OCI-LY3 (cell line): ENCODE measurements around the gene ZSCAN5C.

Experiments
- H2AFZ ChIP-seq: fragments of 200-600, 300-600 bp; shearing (Covaris generic); 2 replicates; pipeline ENCODE4 v1.6.0; 2014; ENCODE audit warnings: antibody characterized with exemption, low read depth, low read length
- H3K27ac ChIP-seq: fragments of 200-600, 300-600 bp; sonication (generic); 2 replicates; pipeline ENCODE4 v1.5.1; 2014; ENCODE audit warnings: mild to moderate bottlenecking, low read length, moderate library complexity, mixed read lengths
- H3K27me3 ChIP-seq: fragments of 200-600, 300-600 bp; sonication (generic); 2 replicates; pipeline ENCODE4 v1.6.1; 2014; ENCODE audit warnings: low read depth, low read length, mixed read lengths
- H3K36me3 ChIP-seq: fragments of 200-600, 300-600 bp; sonication (generic); replicated peaks from 2 replicates; pipeline ENCODE3; 2014; ENCODE audit warnings: low read depth, low read length, mixed read lengths
- H3K4me1 ChIP-seq: fragments of 300-600, 200-600 bp; sonication (generic); 2 replicates; pipeline ENCODE4 v1.6.1; 2014; ENCODE audit warnings: low read length, mixed read lengths
- H3K4me2 ChIP-seq: fragments of 200-600, 300-600 bp; sonication (generic); 2 replicates; pipeline ENCODE4 v1.6.1; 2014; ENCODE audit warnings: low read length, mixed read lengths
- H3K4me3 ChIP-seq: fragments of 300-600, 200-600 bp; sonication (generic); 2 replicates; pipeline ENCODE4 v1.5.1; 2014; ENCODE audit warnings: antibody characterized with exemption, mild to moderate bottlenecking, low read length, moderate library complexity
- H3K79me2 ChIP-seq: fragments of 300-600, 200-600 bp; shearing (Covaris generic); 2 replicates; pipeline ENCODE4 v1.6.1; 2014; ENCODE audit warnings: mild to moderate bottlenecking, low read length, mixed read lengths
- H3K9ac ChIP-seq: fragments of 300-600, 200-600 bp; shearing (Covaris generic); 2 replicates; pipeline ENCODE4 v1.6.0; 2014; ENCODE audit warnings: mild to moderate bottlenecking, low read length, moderate library complexity
- H3K9me3 ChIP-seq: fragments of 200-600, 300-600 bp; shearing (Covaris generic); 2 replicates; pipeline ENCODE4 v1.6.1; 2014; ENCODE audit warnings: low read length, mixed read lengths; ENCODE audit not compliant: insufficient read depth
- H4K20me1 ChIP-seq: fragments of 200-600, 300-600 bp; sonication (generic); 2 replicates; pipeline ENCODE4 v1.6.1; 2016; ENCODE audit warnings: low read length, mixed read lengths; ENCODE audit not compliant: insufficient read depth
- CTCF ChIP-seq: fragments of 200-600, 300-600 bp; sonication (generic); IDR thresholded peaks from 2 replicates; pipeline ENCODE4 v1.5.1; 2014; ENCODE audit warnings: antibody characterized with exemption, low read length, low read depth
- EZH2phosphoT487 ChIP-seq: fragments of 200-600 bp; shearing (Covaris generic); IDR thresholded peaks from 2 replicates; pipeline ENCODE4 v1.6.1; 2018; ENCODE audit warnings: antibody characterized with exemption, mixed run types, low read depth

ZSCAN5C gene

GRCh38 chr19:56201973-56202372, at the start of gene ZSCAN5C:
Gene ZSCAN5C, plus strand, starts transcription at chr19:56202273. Its CDS starts 3,641 bp downstream, at chr19:56205914.
- no peak for TF ChIP-seq CTCF
- TF ChIP-seq EZH2phosphoT487: no peak
- H3K9ac ChIP-seq: no peak within 1 kb of the TSS
- no peaks in the 10 kb centered on the region for H3K4me1 ChIP-seq
- H3K9me3 ChIP-seq: no peaks in the 10 kb centered on the region
- peaks cover 14% of the 10 kb centered on the region; the same call in 1 of the 2 replicates for H3K27me3 ChIP-seq
- no peak within 1 kb of the TSS for H3K4me2 ChIP-seq
- no peak within 1 kb of the TSS for H3K4me3 ChIP-seq
- H2AFZ ChIP-seq: no peak within 1 kb of the TSS
- H4K20me1 ChIP-seq: no peaks in the 10 kb centered on the region
- H3K79me2 ChIP-seq: no peaks in the 10 kb centered on the region
- no peak within 1 kb of the TSS for H3K27ac ChIP-seq
- no peaks in the 10 kb centered on the region for H3K36me3 ChIP-seq

- TF ChIP-seq EZH2phosphoT487 (no peak), CTCF (no peak)
- Histone ChIP-seq H3K9ac (no peak overlapping the region), H3K36me3 (peaks cover 46% of the 10 kb centered on the region), H3K79me2 (peaks cover 30% of the 10 kb centered on the region), H3K4me2 (no peak overlapping the region), H3K4me3 (no peak overlapping the region), H2AFZ (no peak overlapping the region), H3K27ac (no peak overlapping the region), H3K27me3 (no peaks in the 10 kb centered on the region), H3K9me3 (no peaks in the 10 kb centered on the region), H3K4me1 (no peaks in the 10 kb centered on the region), H4K20me1 (peaks cover 18% of the 10 kb centered on the region; the same call in 1 of the 2 replicates)
Observed at GRCh38 chr19:56152644-56153043, 49.4 kb upstream of the ZSCAN5C start.

GRCh38 chr19:56153507-56153906, 48.6 kb upstream of the ZSCAN5C start:
- no peak overlapping the region for H3K4me2 ChIP-seq
- peaks cover 47% of the 10 kb centered on the region for H3K36me3 ChIP-seq
- H4K20me1 ChIP-seq: peaks cover 18% of the 10 kb centered on the region; the same call in 1 of the 2 replicates
- no peaks in the 10 kb centered on the region for H3K9me3 ChIP-seq
- H3K79me2 ChIP-seq: peaks cover 30% of the 10 kb centered on the region
- H2AFZ ChIP-seq: no peak overlapping the region
- no peaks in the 10 kb centered on the region for H3K27me3 ChIP-seq
- H3K27ac ChIP-seq: no peak overlapping the region
- H3K4me3 ChIP-seq: no peak overlapping the region
- H3K4me1 ChIP-seq: no peaks in the 10 kb centered on the region
- TF ChIP-seq CTCF (no peak), EZH2phosphoT487 (no peak)
- H3K9ac ChIP-seq: no peak overlapping the region

GRCh38 chr19:56155124-56155687, 46.9 kb upstream of the ZSCAN5C start:
- H4K20me1 ChIP-seq: peaks cover 12% of the 10 kb centered on the region; the same call in 1 of the 2 replicates
- no peaks in the 10 kb centered on the region for H3K9me3 ChIP-seq
- H3K36me3 ChIP-seq: peaks cover 50% of the 10 kb centered on the region
- no peak overlapping the region for H3K4me2 ChIP-seq
- H2AFZ ChIP-seq: no peak overlapping the region
- H3K9ac ChIP-seq: no peak overlapping the region
- no peak overlapping the region for H3K27ac ChIP-seq
- H3K4me3 ChIP-seq: no peak overlapping the region
- no peaks in the 10 kb centered on the region for H3K27me3 ChIP-seq
- no peak for TF ChIP-seq EZH2phosphoT487
- TF ChIP-seq CTCF: peak; percentile 48
- no peaks in the 10 kb centered on the region for H3K4me1 ChIP-seq
- peaks cover 22% of the 10 kb centered on the region for H3K79me2 ChIP-seq
